GM10266 (cell line): ENCODE data around the gene DEGS2.

ENCODE experiments used
- DNase-seq: peaks from one replicate; pipeline ENCODE4 v3.0.0; 2012; ENCODE audit errors: extremely low spot score
- TF ChIP-seq, protein P1 (sequence below): IDR thresholded peaks from 2 replicates; pipeline ENCODE4 v1.5.1; 2012; ENCODE audit warnings: mild to moderate bottlenecking, low read depth; ENCODE audit not compliant: control insufficient read depth, insufficient read depth; ENCODE audit errors: missing control alignments

Gene DEGS2

DNA sequence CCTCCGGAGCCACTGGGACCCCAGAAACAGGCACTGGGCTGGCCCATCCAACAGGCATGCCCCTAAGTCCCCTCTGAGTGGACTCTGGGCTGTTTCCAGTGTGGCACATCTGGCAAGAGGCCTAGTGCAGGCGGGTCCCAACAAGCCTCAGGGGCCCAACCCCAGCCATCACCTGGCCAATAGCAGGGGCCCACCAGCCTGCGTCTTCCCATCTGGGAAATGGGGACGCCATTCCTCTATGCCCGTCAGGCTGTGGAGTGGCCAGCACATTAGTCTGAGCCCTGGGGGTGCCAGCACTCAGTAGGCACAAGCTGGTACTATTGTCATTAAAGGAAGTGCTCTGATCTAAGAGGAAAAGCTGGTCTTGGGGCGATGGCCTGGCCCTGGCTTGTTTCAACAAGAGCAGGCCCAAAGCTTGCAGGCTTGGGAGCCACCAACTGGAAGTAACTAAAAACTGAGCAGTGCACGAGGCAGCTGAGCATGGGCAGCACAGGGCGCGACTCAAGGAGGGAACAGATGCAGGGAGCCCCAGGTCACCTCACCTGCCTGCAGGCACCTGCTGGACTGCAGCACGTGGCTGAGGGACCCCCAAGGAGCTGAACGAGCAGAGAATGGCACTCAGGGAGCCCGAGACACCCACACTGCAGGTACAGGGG is 8.4 kb downstream of the DEGS2 start:
- no peak for DNase-seq
- TF ChIP-seq, protein P1, sequence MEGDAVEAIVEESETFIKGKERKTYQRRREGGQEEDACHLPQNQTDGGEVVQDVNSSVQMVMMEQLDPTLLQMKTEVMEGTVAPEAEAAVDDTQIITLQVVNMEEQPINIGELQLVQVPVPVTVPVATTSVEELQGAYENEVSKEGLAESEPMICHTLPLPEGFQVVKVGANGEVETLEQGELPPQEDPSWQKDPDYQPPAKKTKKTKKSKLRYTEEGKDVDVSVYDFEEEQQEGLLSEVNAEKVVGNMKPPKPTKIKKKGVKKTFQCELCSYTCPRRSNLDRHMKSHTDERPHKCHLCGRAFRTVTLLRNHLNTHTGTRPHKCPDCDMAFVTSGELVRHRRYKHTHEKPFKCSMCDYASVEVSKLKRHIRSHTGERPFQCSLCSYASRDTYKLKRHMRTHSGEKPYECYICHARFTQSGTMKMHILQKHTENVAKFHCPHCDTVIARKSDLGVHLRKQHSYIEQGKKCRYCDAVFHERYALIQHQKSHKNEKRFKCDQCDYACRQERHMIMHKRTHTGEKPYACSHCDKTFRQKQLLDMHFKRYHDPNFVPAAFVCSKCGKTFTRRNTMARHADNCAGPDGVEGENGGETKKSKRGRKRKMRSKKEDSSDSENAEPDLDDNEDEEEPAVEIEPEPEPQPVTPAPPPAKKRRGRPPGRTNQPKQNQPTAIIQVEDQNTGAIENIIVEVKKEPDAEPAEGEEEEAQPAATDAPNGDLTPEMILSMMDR: no peak

DNA sequence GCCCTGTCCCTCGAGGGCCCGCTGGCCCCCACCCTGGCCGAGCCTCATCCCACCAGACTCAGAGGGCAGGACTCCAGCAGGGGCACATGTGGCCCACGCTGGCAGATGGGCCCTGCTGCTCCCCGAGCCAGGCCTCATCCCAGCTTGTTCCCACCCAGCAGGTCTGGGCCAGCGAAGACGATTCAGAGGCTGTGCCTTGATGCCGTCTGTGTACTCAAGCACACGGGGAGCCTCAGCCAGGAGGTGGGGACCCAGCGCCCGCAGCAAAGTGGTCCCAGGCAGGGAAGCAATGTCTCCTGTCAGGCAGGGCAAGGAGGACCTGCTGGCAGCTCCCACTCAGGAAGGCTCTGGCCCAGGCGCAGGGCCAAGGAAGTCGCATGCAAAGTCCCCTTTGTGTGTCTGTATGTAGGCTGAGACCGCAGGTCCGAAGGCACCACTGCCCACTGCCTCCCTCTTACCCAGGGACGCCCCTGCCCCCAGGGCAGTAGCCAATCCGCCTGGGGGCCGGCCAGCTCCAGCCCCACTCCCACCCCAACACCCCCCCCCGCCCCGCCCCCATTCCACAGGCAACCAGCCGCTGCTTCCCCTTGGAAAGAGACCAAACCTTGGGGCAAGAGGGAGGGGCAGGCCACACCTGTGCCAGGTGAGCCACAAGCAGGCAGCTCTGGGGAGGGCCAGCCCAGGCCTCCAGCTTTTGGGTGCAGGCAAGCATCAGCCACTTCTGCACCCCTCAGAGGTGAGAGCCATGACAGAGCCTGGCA is 9.4 kb downstream of the DEGS2 start:
- DNase-seq: no peak

DNA sequence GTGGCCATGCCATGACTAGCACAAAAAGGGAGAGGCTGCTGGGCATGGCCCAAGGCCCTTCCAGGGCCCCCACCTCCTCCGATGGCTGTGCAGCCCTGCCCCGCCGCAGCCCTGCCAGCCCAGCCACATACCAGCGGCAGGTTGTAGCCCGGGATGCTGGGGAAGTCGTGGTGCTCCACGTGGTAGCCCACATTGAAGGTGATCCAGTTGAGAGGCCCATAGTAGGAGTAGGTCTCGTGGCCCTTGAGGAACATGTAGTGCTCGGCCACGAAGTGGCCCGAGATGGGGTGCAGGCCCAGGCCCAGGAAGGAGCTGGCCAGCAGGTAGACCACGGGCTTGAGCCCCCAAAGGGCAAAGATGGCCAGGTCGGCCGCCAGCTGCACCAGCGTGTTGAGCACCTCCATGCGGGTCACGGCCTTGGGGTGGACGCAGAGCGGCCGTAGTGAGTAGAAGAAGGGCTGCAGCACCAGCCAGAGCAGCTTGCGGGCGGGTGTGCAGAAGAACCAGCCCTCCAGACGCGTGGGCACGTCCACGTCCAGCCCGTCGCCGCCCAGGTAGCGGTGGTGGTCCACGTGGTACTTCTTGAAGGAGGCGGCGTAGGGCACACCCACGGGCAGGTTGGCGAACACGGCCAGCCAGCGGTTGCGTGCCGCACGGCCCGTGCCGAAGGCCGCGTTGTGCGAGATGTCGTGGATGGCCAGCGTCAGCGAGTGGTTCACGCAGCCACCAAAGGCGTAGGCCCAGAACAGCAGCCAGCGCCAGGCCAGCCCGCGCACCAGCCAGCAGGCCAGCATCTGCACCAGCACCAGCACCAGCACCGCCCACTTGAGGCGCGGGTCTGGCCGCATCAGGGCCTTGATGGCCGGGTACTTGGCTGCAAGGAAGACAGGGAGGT is 10.4 kb downstream of the DEGS2 start:
- TF ChIP-seq, protein P1: no peak
- no peak for DNase-seq

More for the DNA sequence above, 9.4 kb downstream of the DEGS2 start:
- TF ChIP-seq, protein P1: no peak

DNA sequence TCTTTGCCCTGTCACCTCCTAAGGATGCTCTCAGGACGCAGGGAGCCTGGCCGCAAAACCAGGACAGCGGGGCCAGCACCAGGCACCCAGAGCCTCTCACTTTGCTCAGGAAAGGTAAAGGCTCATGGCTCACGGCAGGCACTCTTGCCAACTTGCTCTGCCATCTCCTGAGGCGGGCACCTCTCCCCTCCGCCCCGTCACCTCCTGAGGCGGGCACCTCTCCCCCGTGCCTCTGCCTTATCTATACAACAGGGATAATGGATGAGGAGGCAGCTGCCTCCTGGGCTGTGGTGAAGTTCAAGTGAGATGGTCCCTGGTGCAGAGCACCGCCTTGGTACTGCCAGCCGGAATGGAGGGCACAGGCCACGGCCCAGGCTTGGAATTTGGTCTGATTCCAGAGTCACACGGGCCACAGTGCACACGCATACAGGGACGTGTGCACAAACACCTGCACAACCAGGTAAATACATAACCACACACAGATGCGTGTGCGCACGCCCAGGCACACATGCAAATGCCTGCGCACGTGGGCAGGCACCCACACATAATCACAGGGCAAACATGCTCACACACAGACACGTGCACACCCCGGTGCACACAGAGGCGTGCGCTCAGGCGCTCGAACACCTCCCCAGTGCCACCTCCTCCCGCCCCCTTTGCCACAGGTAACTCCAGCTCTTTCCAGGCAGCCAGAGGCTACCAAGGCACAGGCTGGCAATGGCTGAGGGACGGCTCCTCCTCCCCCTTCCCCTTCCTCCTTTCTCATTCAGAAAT is 11.6 kb downstream of the DEGS2 start:
- no peak for DNase-seq

DNA sequence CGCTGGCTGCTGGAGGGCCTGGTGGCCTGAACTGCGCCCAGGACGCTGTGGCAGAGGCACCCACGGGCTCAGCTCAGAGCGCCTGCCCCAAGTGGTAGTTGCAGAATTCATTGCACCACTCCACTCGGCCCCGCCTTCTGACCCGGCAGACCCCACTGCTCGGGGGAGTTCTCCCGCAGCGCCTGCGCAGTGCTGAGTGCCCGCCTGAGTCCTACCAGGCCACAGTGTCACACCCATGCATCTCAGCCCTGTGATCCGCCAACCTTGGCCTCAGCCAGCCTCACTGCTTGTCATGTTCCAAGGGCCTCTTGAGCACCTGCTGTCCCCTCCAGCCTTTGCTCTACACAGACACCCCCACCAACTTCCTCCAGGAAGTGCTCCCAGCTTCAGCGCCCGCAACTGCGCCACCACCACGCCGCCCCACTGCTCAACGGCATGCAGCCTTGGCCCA is 12.2 kb downstream of the DEGS2 start:
- TF ChIP-seq, protein P1: no peak
- DNase-seq: peak; percentile 58

More for the DNA sequence above, 11.6 kb downstream of the DEGS2 start:
- TF ChIP-seq, protein P1: no peak

DNA sequence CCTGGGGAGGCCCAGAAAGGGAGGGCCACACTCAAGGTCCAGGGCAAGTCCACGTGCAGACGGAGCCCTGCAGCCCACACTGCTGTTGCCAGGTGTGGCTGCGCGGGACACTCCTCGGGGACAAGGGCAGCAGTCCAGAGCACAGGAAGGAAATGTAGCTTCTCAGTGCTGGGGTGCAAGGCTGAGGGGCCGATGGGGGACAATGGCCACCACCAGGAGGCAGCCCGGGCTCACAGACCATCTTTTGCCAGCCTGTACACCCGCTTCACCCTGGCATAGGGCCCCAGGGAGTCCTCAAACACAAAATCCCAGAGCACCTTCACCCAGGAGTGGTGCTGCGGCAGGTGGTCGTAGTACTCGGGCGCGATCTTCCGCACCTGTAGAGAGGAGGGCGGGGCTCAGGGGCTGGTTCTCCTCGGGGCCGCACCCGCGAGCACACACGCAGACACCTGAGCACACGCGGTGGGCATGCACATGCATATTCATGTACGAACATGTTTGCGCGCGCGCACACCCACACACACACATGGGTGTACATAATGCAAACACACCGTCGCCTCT is 12.8 kb downstream of the DEGS2 start:
- DNase-seq: no peak
- TF ChIP-seq, protein P1: no peak
